GM21515 (cell line): ENCODE measurements around the gene SLC35F1.
A peak's percentile ranks its signal among the peaks of the same experiment; 100 is the strongest.

Experiments
- ATAC-seq: cut with Tn5 transposase; IDR thresholded peaks from one replicate; pipeline ENCODE4 v1.9.1; 2021; ENCODE audit not compliant: unreplicated experiment

Gene SLC35F1

GRCh38 chr6:118344014-118344670, 437.1 kb downstream of the SLC35F1 start:
- no peak for ATAC-seq

GRCh38 chr6:118350881-118351430, 443.9 kb downstream of the SLC35F1 start:
- no peak for ATAC-seq

DNA sequence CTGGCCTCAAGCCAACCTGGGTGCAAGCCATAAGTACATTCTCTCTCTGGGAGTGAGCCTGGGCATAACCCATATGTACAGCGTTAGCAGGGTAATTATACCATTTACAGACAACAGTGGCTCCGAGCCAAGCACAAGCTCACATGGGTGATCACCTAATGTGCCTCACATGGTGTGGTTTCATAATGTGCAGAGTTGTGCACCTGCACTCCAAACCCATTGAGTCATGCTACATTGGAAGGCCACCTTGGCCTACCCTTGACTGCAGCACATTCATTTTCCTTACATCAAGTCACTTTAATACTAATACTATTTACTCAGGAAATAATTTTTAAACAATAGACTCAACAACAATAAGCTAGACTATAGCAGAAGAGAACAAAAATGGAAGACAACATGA, 446.5 kb downstream of the SLC35F1 start:
- no peak for ATAC-seq

- ATAC-seq, result peak; percentile 97
These were observed 447.6 kb downstream of the SLC35F1 start for GRCh38 chr6:118354641-118355040.

DNA sequence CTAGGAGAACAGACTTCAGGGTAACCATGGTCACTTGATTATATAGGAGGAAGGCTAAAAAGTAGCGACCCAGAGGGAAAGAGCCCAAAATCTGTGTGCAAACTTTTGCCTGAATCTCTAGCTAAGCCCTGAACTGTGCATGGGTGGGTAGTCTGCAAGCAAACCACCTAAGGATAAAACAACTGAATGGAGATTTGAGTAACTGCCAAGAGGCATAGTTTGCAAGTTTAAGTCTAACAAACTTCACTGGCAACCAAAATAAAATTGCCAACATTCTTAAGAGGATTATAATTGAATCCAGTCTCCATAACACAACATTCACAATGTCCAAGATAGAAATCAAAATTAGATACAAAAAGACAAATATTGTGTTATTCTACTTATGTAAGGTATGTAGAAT, 449.0 kb downstream of the SLC35F1 start:
- ATAC-seq, result no peak

DNA sequence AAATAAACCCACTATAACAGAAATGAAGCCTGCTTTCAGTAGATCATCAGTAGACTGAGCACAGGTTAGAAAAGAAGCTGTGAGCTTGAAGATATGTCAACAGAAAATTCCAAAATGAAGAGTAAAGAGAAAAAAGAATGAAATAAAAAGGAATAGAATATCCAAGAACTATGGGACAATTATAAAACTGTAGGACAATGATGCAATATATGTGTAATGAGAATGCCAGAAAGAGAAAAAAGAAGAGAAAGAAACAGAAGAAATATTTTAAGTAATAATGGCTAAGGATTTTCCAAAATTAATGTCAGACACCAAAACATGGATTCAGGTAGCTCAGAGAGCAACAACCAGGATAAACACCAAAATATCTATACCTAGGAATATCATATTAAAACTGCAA, 449.6 kb downstream of the SLC35F1 start:
- no peak for ATAC-seq
